H7 (cell line): Measurements from ENCODE around the gene SLC26A11. TPM values are rescaled to one million over a fixed set of nuclear protein-coding genes. Genes with fewer than 3 reads are reported as not detected.

Source experiments
- DNase-seq: peaks from one replicate; pipeline ENCODE4 v3.0.0; 2012
- H3K27me3 ChIP-seq: 2 replicates; pipeline ENCODE4 v1.6.0; 2011; ENCODE audit warnings: mild to moderate bottlenecking, low read length; ENCODE audit not compliant: control insufficient read depth, insufficient read depth
- H3K36me3 ChIP-seq: replicated peaks from 2 replicates; pipeline ENCODE4 v1.5.1; 2011; ENCODE audit warnings: low read length; ENCODE audit not compliant: control insufficient read depth, insufficient read depth
- H3K4me3 ChIP-seq: 2 replicates; pipeline ENCODE4 v1.5.1; 2011; ENCODE audit warnings: low read depth, mild to moderate bottlenecking, control low read depth, low read length, moderate library complexity; ENCODE audit not compliant: insufficient read depth
- total RNA-seq: library from RNA; depleted of rRNA; stranded (reverse); fragments of >200 nt; shearing (Covaris generic); gene quantifications from 2 replicates; pipeline ENCODE4 v1.2.3, GENCODE V29; 2014; rRNA removed

Gene SLC26A11
- 19.4 and 20.6 TPM in 2 replicates for total RNA-seq

- H3K4me3 ChIP-seq = peak within 1 kb of the TSS; percentile 91
- DNase-seq = peak; percentile 100
These were observed at the start of gene SLC26A11, which contains the start of gene SGSH for GRCh38 chr17:80220054-80220735. Gene SLC26A11 (plus strand): TSS chr17:80220427. CDS start chr17:80221561, 1,134 bp downstream. Gene SGSH (minus strand): TSS chr17:80220333. CDS start chr17:80220313, 20 bp downstream.

GRCh38 chr17:80171681-80172080 is 48.5 kb upstream of the SLC26A11 start:
- DNase-seq = no peak
- no peaks in the 10 kb centered on the region for H3K27me3 ChIP-seq
- H3K4me3 ChIP-seq = no peak overlapping the region
- H3K36me3 ChIP-seq = no peaks in the 10 kb centered on the region

More at GRCh38 chr17:80220054-80220735, at the start of gene SLC26A11, which contains the start of gene SGSH:
- Histone ChIP-seq H3K27me3 (no peaks in the 10 kb centered on the region), H3K36me3 (peaks cover 5% of the 10 kb centered on the region; the same call in 1 of the 2 replicates)

- Histone ChIP-seq H3K4me3 (no peak overlapping the region), H3K36me3 (no peaks in the 10 kb centered on the region), H3K27me3 (no peaks in the 10 kb centered on the region)
- no peak for DNase-seq
These were observed 47.1 kb upstream of the SLC26A11 start for GRCh38 chr17:80173126-80173525.

- Histone ChIP-seq H3K36me3 (no peaks in the 10 kb centered on the region), H3K27me3 (no peaks in the 10 kb centered on the region), H3K4me3 (no peak overlapping the region)
- DNase-seq = no peak
These were observed 46.3 kb upstream of the SLC26A11 start for GRCh38 chr17:80173916-80174315.

- Histone ChIP-seq H3K36me3 (no peaks in the 10 kb centered on the region), H3K27me3 (no peaks in the 10 kb centered on the region), H3K4me3 (no peak overlapping the region)
- no peak for DNase-seq
These were observed 43.5 kb upstream of the SLC26A11 start for GRCh38 chr17:80176757-80177156.

GRCh38 chr17:80177986-80178595 is 42.1 kb upstream of the SLC26A11 start:
- no peaks in the 10 kb centered on the region for H3K27me3 ChIP-seq
- no peak overlapping the region for H3K4me3 ChIP-seq
- peak; percentile 36 for DNase-seq
- H3K36me3 ChIP-seq = no peaks in the 10 kb centered on the region

GRCh38 chr17:80180192-80180591 is 40.0 kb upstream of the SLC26A11 start:
- Histone ChIP-seq H3K36me3 (no peaks in the 10 kb centered on the region), H3K4me3 (no peak overlapping the region), H3K27me3 (no peaks in the 10 kb centered on the region)
- peak; percentile 37 for DNase-seq

GRCh38 chr17:80181431-80181830 is 38.8 kb upstream of the SLC26A11 start:
- H3K36me3 ChIP-seq = no peaks in the 10 kb centered on the region
- no peak overlapping the region for H3K4me3 ChIP-seq
- DNase-seq = peak; percentile 47

GRCh38 chr17:80182118-80182844 is 37.9 kb upstream of the SLC26A11 start:
- no peak overlapping the region for H3K4me3 ChIP-seq
- no peaks in the 10 kb centered on the region for H3K27me3 ChIP-seq
- DNase-seq = peak; percentile 55
- H3K36me3 ChIP-seq = no peaks in the 10 kb centered on the region

More at GRCh38 chr17:80181431-80181830, 38.8 kb upstream of the SLC26A11 start:
- H3K27me3 ChIP-seq = no peaks in the 10 kb centered on the region

- no peaks in the 10 kb centered on the region for H3K36me3 ChIP-seq
- H3K4me3 ChIP-seq = no peak overlapping the region
- no peaks in the 10 kb centered on the region for H3K27me3 ChIP-seq
- DNase-seq = peak; percentile 50
These were observed 37.4 kb upstream of the SLC26A11 start for GRCh38 chr17:80182845-80183223.

GRCh38 chr17:80183581-80184422 is 36.4 kb upstream of the SLC26A11 start:
- no peak overlapping the region for H3K4me3 ChIP-seq
- peak; percentile 72 for DNase-seq
- H3K36me3 ChIP-seq = no peaks in the 10 kb centered on the region
- H3K27me3 ChIP-seq = no peaks in the 10 kb centered on the region

- DNase-seq = no peak
- Histone ChIP-seq H3K27me3 (no peaks in the 10 kb centered on the region), H3K36me3 (no peaks in the 10 kb centered on the region), H3K4me3 (no peak overlapping the region)
These were observed 35.9 kb upstream of the SLC26A11 start for GRCh38 chr17:80184423-80184714.

- H3K27me3 ChIP-seq = no peaks in the 10 kb centered on the region
- peak; percentile 66 for DNase-seq
- no peak overlapping the region for H3K4me3 ChIP-seq
- H3K36me3 ChIP-seq = no peaks in the 10 kb centered on the region
These were observed 34.3 kb upstream of the SLC26A11 start for GRCh38 chr17:80185968-80186367.

GRCh38 chr17:80187090-80187489 is 33.1 kb upstream of the SLC26A11 start:
- Histone ChIP-seq H3K27me3 (no peaks in the 10 kb centered on the region), H3K36me3 (no peaks in the 10 kb centered on the region), H3K4me3 (no peak overlapping the region)
- no peak for DNase-seq
